G401.6 (cell line): ENCODE results near the gene ALDH16A1.

Experiments
- FAIRE-seq: peaks from 2 replicates; lab custom pipeline; 2012; peaks lifted over from hg19 to GRCh38; lab: Jason Lieb, UNC

The ALDH16A1 gene

DNA sequence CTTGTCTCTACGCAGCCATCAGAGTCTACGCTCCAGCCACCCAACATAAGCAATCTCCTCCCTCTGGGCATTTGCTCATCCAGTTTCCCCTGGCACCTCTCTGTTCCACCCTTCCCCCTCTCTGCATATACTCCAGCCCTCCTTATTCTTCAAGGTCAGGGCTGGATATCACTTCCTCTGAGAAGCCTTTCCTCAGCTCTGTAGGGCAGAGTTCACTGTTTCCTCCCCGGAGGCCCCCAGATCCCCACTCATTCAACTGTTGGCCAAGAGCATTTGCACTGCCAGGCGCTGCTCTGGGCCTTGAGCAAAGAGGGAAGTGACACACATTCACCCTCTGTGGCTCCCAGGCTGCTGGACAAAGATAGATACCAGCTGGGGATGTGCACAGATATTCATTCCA, 62.7 kb downstream of the ALDH16A1 start:
- no peak for FAIRE-seq

DNA sequence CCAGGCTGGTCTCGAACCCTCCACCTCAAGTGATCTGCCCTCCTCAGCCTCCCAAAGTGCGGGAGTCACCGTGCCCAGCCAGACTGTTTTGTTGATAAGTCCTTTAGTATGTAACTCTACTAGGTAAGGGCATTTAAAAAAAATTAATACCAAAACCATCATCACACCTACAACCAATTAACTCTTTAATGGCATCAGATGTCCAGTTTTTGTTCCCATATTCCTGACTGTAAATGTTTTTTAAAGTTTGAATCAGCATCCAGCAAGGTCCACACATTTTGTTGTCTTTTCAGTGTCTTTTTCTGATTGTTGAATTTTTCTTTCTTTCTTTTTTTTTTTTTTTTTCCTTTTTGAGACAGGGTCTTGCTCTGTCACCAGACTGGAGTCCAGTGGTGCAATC, 65.0 kb downstream of the ALDH16A1 start:
- FAIRE-seq: no peak
